GM19324 (cell line): ENCODE data around the gene RDH12.

Experiments used
- ATAC-seq: cut with Tn5 transposase; IDR thresholded peaks from one replicate; pipeline ENCODE4 v1.9.1; 2021; ENCODE audit warnings: mild to moderate bottlenecking, moderate library complexity; ENCODE audit not compliant: unreplicated experiment, low FRiP score

The RDH12 gene

DNA sequence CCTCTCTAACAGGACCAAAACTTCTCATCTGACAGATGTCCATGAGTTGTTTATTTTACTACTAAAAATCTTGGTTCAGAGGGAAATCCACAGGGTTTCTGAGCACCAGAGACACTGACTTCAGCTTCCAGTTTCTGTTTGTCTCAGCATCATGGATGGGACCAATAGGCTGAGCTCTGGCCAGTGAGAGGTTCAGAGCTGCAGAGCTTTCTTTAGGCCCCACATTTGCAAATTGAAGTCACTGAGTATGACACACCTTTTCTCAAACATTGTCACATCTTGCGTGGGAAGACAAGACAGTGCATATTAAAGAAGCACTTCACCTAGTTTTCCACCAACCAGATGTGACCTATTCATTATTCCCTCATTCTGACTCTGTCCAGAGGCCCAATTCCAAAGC is 45.2 kb downstream of the RDH12 start:
- no peak for ATAC-seq

DNA sequence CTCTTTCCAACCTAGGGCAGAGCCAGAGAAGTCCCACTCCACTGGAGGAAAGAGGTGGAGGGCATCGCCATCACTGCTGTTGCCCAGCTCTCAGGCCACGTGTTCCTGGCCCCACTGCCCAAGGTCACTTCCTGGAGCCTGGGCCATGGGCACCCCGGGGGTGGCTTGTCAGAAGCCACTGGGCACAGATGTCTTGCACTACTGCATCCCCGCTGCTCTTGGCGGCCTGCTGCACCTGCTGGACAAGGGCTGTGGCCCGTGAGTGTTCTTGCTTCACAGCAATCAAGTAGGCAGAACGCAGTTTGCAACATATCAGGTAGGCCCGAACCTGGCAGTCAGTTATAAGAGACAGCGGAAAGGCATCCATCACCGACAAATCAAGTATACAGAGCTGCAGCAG is 46.6 kb downstream of the RDH12 start:
- no peak for ATAC-seq

DNA sequence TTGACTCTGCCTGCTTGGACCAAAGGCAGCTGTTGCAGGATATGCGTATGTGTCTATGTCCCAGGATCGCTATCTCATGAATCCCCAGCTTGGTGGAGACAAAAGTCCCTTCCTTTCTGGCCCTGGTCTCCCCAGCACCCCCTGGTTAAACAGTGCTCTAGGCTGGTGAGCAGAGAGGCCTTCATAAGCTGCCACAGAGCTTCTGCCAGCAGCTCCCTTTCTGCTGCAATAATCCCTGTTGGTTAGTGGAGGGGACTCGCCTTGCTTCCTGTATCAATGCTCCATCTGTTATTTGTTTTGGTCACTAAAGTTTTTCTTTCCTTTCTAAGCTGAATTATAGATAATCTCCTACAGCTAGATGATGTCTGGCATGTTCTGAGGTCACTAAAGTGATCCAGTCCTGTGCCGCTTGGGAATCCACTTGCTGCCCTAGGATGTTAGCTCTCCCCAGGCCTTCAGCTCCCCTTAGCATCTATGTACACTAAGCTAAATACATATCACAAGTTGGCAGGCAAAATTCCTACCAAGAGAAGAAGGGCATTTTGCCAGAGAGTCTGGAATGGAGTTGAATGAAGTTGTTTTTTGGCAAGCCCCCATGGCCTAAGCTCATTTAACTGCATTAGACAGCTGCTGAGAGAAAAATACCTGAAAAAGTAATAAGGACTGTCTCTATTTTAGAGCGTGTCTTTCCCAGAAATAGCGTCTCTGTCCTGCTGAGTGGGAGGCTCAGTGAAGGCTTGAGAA is 47.8 kb downstream of the RDH12 start:
- no peak for ATAC-seq

DNA sequence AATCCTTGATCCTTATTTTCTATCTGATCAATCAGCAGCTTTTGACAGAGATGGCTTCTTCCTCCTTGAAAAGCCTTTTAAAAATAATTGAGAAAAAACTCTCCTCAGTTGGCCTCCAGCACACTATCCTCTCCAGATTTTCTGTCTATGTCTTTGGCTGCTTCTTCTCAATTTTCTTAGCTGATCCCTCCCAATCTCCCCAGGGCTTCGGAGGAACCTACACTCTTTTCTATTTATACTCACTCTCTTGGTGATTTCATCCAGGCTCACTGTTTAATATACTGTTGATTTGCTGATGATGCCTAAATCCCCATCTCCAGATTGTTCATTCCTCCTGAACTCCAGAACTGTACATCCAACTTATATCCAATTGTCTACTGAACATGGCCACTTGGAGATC is 54.8 kb downstream of the RDH12 start:
- no peak for ATAC-seq

DNA sequence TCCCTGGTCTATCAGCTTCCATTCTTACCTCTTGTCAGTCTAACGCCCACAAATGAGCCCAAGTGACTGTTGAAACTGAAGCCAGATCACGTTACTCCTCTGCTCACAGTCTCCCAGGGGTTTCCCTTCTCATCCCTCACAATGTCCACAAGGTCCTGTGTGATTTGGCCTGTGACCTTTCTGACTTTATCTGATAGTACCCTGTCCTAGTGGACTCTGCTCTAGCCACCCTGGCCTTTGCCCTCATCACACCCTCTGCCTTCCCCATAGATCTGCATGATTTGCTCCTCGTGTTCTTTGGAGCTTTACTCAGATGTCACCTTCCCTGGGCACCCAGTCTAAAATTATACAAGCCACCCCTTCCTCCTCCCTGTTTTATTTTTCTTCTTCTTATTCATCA is 55.5 kb downstream of the RDH12 start:
- no peak for ATAC-seq

DNA sequence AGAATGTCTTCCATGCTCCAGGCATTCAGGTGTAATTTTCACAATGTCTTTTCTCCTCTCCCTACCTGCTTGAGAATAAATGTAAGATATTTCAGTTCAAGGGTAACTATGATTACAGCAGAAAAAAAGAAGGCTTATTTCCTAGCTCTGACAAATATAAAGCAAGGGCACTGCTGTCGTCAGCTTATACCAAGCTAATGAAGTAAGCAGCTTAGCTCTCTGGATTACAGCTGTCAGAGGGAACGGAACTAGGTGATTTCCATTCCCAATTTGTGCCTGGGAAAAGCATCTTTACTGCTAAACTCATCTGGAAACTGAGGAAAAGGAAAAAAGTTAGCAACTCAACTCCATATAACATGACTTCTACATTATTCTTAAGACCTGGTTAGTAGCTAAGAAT is 58.2 kb downstream of the RDH12 start:
- ATAC-seq = no peak

DNA sequence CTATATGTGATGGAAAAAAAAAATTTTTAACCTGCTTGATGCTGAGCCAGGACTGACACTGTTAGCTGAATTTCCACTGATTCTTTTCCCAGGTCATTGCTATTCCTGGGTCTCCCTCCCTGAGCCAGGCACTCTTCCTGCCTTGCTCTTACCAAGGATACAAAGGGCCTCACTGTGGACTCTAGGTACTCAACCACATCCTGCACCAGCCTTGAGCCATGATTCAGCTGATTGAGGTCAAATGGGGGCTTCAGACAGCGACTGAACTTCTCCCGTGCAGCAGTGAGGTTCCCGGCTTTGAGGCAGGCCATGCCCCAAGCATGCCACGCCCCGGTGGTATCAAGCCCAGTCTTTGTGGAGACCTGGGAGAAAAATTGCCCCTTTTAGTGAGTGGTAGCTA is 60.4 kb downstream of the RDH12 start:
- ATAC-seq = no peak

DNA sequence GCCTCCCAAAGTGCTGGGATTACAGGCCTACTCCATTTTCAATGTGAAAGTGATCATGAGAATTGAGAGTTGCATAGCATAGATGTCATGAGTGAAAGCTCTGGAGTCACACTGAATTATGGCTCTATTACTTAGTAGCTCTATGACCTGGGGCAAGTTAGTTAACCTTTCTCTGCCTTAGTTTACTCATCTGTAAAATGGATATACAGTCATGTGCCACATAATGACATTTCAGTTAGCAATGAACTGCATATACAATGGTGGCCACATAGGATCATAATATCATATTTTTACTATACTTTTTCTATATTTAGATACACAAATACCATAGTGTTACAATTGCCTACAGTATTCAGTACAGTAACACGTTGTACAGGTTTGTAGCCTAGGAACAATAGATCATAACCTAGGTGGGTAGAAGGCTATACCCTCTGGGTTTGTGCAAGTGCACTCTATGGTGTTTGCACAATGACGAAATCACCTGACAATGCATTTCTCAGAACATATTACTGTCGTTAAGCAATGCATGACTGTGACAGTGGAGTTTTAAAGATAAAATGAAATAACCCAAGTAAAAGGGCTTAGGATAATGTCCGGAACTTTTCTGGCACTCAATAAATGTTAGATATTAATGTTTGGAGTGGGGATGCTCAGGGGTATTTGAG is 61.6 kb downstream of the RDH12 start:
- ATAC-seq = no peak

DNA sequence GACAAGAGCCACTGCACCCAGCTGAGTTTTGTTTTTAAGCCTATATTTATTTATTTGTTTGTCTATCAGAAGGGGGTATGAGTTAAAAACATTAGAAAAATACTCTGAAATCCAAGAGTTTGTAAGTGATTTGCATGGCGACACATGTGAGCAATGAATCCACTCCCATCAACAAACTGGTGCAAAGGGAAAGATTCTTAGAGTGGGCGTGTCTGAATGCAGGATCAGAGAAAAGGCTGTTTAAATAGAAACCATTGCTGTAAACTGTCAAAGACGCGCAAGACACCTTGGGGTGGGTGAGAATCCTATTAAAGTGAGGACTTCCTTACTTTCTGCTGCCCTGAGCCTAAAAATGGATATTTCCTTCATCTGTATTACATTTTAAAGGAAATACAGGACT is 62.8 kb downstream of the RDH12 start:
- no peak for ATAC-seq

DNA sequence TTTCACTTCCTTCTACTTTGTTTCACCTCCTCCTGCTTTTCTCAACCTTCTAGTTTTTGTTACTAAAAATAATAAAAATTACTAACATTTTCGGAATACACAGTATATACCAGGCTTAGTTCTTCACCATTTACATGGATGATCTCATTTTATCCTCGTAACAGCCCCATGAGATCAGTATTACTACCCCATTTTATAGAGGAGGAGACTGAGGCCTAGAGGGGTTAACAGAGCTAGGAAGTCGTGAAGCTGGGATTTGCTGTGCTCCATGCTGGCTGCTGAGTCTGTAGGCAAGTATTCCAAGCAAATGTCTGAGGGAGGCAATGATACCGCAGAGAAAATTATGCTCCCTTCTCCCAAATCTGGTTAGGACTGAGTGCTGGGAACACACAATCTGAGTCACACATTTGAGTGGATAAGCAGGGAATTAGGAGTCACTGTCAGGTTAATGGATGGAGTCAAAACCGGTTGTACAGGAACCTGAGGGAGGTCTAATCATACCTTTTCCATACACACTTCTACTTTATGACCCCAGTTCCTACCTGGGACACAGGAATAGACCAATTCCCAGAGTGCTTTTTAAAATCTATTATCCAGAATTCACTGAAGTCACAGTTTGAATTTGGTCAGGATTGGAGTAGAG is 63.6 kb downstream of the RDH12 start:
- no peak for ATAC-seq

DNA sequence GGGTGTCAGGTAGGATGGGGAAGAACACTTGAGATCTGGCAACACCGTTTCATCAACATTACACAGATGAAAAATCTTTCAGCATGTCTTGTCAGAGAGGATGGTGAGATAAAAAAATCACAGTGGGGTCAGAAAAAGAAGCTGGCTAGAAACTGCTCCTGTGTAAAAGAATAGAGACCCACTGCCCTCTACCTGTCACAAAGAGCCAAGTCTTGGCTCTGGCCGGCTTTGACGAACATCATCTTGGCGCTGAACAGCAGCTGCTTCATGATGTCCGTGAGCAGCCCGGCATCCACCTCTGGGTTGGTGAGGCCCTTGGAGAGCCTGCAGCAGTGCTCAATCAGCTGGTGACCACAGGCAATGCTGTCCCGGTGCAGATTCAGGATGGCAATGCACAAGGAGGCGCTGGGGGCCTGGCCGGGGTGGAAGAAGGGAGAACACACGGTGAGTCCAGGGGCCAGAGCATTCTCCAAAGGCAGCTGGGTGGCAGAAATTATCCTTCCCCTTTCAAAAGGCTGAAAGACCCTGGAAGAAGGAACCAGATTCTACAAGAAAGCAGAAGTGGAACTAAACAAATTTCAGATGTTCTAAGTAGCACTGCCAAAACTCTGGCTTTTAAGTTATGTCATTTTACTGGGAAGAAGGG is 64.5 kb downstream of the RDH12 start:
- no peak for ATAC-seq

DNA sequence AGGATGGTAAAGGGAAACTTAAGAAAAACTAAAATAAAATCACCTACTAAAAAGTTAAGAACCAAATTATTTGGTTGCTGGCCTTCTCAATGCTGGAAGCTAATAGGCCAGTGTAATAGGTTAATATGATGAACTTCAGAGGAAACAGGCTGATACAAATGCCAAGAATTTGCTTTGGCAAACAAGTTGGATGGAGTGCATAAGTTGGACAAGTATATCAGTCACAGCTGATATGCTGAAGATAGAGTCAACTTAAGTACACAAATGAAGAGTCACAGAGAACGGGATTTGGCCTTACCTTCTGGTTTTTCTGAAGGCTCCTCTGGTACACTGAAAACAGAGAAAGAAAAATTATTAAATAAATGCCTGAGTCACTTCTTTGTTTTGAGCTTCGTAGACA is 66.5 kb downstream of the RDH12 start:
- no peak for ATAC-seq

DNA sequence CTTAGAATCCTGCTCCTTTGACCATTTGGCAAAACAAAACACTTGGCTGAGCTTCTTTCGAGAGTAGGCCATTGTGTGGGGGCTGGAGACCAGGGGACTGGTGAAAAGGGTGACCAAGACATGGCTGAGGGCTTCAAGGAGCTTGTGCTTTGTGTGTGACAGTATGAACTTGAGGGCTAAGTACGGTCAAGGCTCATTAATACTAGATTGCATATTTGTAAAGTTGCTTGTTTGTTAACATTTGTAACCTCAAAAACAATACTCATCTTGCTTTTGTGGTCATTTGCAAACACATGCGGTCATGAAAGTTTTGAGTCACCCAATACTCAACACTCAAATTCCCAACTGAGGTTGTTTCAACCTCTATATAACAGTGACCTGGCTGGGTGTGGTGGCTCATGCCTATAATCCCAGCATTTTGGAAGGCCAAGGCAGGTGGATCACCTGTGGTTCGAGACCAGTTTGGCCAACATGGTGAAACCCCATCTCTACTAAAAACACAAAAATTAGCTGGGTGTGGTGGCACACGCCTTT is 72.2 kb downstream of the RDH12 start:
- no peak for ATAC-seq

DNA sequence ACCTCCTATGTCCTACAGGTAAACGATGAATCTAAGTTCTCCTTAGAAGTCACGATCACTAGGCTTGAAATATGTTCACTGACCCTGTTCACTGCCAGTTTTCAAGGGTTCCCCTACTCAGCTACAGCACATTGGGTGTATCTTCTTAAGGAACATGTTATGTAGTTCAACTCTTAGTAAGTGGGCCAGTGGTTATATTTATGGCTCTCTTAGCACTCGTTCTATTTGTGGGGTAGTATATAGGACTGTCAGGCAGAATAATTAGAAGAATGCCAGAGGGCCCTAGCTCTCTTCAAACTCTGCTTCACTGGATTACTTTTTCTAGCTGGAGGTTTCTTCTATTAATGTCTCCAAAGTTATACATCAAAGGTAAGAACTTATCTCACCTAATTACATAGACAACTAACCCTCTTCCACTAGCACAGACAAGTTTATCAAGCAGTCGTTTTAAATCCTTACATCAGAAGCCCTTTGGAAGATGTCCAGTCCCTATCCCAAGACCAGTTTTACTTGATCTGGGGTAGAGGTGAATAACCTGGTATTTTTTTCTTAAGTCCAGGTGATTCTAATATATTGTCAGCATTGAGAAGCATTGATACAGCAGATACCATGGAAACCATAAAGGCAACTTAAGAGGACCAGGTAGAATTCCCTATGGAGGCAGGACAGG is 75.1 kb downstream of the RDH12 start:
- ATAC-seq = no peak

DNA sequence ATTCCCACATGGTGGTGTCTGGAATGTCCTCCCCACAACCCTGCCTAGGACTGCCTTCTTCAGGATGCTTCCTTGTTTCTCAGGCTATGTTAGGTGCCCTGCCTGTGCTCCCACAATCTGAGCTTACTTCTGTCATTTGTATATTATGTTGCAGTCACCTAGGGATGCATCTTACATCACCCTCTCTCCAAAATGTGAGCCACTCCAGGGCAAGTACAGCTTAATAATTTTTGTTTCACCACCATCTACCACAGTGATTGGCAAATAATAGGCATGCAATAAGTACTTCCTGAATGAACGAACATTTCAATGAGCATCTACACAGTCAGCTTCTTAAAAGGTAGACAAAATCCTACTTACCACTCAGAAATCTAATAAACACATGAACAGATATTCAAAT is 77.1 kb downstream of the RDH12 start:
- ATAC-seq = no peak

DNA sequence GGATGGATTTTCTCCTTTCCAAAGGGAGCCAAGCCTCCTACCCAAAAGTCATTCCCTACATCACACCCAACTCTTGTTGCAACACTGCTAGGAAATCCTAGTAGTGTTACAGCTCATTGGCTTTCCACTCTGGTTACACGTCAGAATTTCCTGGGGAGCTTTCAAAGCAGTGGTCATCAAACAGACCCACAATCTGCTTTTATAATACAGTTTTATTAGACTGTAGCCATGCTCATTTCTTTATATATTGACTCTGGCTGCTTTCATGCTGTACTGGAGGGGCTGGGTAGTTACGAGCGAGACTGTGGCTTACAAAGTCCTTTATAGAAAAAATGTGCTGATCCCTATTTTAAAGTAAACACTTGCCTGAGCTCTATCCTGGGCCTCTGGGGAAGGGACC is 80.4 kb downstream of the RDH12 start:
- ATAC-seq = no peak
